IPS-18c (cell line): ENCODE data around the gene PIK3C3.
"Not testable (repeated sequence)": the region's sequence is repeated elsewhere in the genome, so short reads cannot be mapped to it uniquely, and the experiment has no call there.

Experiments
- H3K4me3 ChIP-seq: 2 replicates; pipeline ENCODE4 v1.7.0; 2013; ENCODE audit warnings: low read depth, mild to moderate bottlenecking, low read length, moderate library complexity; ENCODE audit not compliant: insufficient read depth
- H3K9me3 ChIP-seq: one replicate; pipeline ENCODE4 v1.6.1; 2013; ENCODE audit warnings: mild to moderate bottlenecking, low read length, moderate library complexity; ENCODE audit not compliant: control insufficient read depth, insufficient read depth

PIK3C3 gene

DNA sequence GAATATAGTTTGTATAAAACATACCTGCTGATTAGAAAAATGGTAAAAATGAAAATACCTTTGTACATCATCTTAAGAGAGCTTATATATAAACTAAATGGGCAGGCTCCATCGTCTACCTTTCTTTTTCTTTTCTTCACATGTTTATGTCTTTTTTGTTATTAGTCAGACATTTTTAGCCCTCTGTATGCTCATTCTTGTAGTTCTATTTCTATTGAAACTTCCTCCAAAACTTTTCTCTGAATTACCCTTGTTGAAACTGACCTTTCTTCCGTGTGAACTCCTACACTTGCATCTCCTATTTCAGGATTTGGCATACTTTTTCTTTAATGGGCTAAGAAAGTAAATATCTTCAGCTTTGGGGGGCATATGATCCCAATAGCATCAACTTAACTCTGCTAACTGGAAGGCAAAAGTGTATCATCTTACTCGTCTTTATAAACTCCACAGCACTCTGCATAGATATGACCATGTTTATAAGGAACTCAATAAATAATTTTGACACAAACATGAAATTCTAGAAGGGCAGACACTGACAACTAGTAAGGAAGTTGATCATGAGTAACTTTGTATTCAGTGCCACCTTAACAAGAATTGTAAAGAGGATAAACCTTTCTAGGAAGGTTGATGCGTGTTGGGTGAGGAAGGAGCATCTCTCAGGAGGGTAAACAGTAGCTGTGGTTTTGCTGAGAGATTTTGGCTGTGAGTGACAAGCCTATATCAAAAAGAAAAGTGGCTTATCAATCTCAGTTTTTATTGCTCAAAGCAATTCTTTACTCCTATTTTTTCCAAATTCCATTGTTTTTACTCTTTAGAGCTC, 127.6 kb downstream of the PIK3C3 start:
- no peak overlapping the region for H3K4me3 ChIP-seq
- no peaks in the 10 kb centered on the region for H3K9me3 ChIP-seq

- H3K4me3 ChIP-seq, result no peak overlapping the region
- no peaks in the 10 kb centered on the region for H3K9me3 ChIP-seq
Measured at GRCh38 chr18:42086288-42086687, 131.3 kb downstream of the PIK3C3 start.

DNA sequence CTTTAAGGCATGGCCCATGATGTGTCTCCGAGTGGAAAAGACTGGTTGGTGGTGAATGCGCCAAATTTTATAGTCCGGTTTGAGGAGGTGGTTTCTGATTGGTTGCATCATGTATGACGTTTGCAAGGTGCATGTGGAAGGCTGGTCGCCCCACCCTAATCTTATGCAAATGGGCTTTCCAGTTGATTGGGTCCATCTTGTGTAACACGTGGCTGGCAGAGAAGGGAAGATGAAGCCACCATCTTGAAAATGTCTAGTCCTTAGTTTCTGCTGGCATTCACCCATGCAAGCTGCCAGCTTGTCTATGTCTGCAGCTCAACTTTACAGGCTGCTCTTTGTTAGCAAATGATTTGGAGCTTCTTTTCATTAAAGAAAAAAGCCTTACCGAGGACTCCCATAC, 132.2 kb downstream of the PIK3C3 start:
- Histone ChIP-seq H3K9me3 (no peaks in the 10 kb centered on the region), H3K4me3 (no peak overlapping the region)

- Histone ChIP-seq H3K4me3 (no peak overlapping the region), H3K9me3 (no peaks in the 10 kb centered on the region)
Measured at GRCh38 chr18:42087876-42088275, 132.8 kb downstream of the PIK3C3 start.

DNA sequence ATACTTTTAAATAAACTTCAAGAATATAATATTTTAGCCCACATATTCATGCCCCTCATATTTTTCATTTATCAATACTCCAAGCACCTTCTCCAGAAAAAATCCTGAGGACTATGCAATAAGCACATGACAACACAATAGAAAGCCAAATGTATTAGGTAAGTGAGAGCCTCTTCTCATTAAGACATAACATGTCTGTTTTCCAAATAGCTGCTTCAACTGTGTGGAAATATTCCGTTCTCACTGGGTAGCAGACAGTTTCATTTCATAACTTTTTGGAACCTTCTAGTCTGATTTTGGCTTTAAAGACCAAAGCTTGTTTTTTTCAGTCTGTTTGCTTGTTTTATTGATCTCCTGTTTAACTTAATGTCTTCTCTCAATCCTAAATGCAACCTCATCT, 137.8 kb downstream of the PIK3C3 start:
- Histone ChIP-seq H3K9me3 (no peaks in the 10 kb centered on the region), H3K4me3 (no peak overlapping the region)

GRCh38 chr18:42094875-42095274, 139.8 kb downstream of the PIK3C3 start:
- no peak overlapping the region for H3K4me3 ChIP-seq
- no peaks in the 10 kb centered on the region for H3K9me3 ChIP-seq

DNA sequence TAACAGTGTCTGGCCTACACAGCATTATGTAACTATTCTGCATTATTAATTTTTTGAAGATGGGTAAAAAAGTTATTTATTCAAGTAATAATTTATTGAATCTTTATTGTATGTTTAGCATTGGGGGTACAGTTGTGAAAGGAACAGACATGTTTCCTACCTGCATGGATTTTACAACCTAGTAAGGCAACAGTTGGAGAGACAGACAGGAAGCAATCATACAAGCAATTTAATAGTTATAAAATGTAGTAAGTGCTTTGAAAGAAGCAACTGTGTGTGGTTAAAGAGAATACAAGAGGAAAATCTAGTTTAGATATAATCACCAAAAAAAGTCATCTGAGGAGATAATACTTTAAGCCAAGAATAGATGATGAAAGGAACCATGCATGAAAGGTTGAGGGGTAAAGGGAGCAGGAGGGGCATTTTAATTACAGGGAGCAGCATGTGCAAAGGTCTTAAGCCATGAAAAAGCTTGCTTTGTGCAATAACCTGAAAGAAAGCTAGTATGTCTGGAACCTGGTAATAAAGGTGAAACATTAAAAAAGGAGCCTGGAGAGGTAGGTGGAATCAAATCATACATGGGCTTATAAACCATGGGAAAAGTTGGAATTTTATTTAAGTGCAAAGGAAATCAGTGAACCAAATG, 140.8 kb downstream of the PIK3C3 start:
- Histone ChIP-seq H3K4me3 (no peak overlapping the region), H3K9me3 (no peaks in the 10 kb centered on the region)

DNA sequence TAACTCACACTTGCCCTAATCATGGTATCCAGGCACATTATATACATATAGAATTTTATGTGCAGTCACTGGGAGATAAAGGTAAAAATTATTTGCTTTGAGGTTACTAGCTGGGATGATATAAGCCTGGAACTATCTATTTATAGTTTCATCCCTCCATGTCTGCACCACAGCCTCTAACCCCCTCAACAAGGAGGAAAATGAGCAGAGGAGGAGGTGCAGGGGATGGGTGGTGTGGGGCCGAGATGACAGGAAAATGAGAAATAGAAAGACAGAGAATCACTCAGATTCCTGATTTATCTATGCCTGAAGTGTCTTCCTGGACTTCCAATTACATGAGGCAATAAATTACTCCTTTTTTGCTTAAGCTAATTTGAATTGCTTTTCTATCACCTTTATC, 145.2 kb downstream of the PIK3C3 start:
- Histone ChIP-seq H3K4me3 (no peak overlapping the region), H3K9me3 (no peaks in the 10 kb centered on the region)

DNA sequence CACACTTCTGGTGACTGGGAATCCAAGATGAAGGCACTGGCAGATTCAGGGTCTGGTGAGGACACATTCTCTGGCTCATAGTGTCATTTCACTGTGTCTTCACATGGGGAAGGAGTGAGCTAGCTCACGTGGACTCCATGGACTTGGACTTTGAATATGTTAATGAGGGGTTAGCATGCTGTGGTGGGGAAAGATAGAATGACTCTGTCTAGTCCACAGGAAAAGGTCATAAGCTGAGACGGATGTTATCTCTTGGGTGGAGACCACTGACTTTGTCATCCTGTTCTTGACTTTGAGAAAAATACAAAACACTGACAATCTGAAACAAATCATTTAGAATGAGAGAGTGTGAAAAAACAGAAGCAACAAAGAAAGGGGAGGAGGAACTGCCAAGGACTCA, 145.9 kb downstream of the PIK3C3 start:
- H3K9me3 ChIP-seq, result no peaks in the 10 kb centered on the region
- no peak overlapping the region for H3K4me3 ChIP-seq

DNA sequence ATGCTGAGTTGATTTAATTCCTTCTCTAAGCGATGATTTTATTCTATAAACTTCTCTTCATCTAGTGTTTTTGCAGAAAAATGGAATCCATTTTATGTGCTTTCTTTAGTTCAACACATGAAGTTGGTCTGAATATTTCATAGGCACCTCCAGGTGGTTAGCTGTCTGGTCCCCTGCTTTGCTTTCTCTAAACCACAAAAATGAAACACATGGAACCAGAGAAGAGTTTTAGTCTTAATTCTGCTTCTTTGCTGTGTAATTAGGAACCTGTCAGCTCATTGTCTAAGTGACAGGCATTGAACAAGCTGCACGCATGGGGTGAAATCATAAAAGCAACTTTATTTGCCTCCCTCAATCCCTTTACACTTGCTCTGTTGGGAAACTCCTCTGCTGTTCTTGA, 150.4 kb downstream of the PIK3C3 start:
- no peak overlapping the region for H3K4me3 ChIP-seq

DNA sequence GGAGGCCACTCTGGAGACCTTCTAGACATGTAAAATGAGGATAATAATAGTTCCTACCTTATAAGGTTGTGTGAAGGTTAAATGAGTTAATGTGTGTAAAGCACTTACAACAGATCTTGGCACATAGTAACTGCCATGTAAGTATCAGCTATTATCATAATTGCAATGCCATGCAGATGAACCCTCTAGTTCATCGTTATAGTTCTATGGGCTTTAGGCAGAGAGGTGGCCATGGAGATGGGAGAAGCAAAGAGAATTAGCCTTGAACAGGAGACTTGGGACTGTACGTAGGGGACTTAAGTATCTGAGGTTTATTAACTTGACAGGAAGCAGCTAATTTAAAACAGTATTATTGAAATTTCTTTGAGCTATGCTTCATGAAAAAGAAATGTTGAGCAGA, 151.8 kb downstream of the PIK3C3 start:
- Histone ChIP-seq H3K4me3 (no peak overlapping the region), H3K9me3 (no peaks in the 10 kb centered on the region)

More for the DNA sequence above, 150.4 kb downstream of the PIK3C3 start:
- H3K9me3 ChIP-seq, result no peaks in the 10 kb centered on the region

GRCh38 chr18:42107287-42107686, 152.3 kb downstream of the PIK3C3 start:
- H3K4me3 ChIP-seq, result no peak overlapping the region
- no peaks in the 10 kb centered on the region for H3K9me3 ChIP-seq

GRCh38 chr18:42107691-42108450, 152.8 kb downstream of the PIK3C3 start:
- Histone ChIP-seq H3K4me3 (no peak overlapping the region), H3K9me3 (no peaks in the 10 kb centered on the region)

DNA sequence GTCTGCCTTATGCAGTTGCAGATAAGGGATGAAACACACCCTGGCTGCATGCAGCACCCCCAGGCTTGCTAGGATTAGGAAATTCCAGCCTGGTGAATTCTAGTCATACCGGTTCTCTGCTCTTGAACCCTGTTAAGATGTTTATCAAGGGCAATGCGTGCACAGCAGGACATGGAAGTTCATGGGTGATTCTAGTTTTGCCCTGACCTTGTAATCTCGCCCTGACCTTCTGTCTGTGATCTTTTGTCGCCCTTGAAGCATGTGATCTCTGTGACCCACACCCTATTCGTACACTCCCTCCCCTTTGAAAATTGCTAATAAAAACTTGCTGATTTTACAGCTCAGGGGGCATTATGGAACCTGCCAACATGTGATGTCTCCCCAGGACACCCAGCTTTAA, 157.1 kb downstream of the PIK3C3 start:
- H3K4me3 ChIP-seq, H3K9me3 ChIP-seq: not testable (repeated sequence)

- Histone ChIP-seq H3K9me3 (no peaks in the 10 kb centered on the region), H3K4me3 (no peak overlapping the region)
Measured at GRCh38 chr18:42112657-42113420, 157.8 kb downstream of the PIK3C3 start.

- H3K4me3 ChIP-seq, result no peak overlapping the region
- no peaks in the 10 kb centered on the region for H3K9me3 ChIP-seq
Measured at GRCh38 chr18:42113529-42114191, 158.6 kb downstream of the PIK3C3 start.
